ENCODE results near the gene MNT.

MNT gene

DNA sequence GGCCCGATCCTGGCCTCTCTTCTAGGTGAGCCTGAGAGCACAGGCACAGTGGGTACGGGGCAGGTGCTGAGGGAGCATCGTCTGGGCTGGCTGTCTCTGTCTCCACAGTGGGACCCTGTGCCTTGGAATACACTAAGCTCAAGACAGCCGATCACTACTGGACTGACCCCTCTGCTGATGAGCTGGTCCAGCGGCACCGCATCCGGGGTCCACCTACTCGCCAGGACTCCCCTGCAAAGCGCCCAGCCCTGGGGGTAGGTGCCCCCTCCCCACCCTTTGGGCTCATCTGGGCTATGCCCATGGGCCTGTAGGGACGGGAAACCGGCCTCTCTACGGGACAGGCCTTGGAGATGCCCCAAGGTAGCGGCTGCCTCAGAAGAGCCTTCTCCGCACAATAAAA lies 38.0 kb downstream of the MNT start:
- DNase-seq = no peak

DNA sequence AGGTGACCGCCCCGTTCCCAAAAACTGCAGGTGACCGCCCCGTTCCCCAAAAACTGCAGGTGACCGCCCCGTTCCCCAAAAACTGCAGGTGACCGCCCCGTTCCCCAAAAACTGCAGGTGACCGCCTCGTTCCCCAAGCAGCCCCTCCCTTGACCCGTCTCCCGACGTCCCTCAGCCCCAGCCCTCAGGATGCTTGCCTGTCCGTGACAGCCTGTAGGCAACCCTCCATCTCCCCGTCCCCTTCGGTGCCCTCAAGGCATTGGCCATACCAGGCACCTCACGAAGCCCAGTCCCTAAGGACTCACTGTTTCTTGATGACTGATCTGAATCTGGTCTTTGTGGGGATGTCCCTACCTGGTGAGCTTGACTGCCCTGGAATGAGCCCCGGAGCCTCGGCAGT lies 38.4 kb downstream of the MNT start:
- no peak for DNase-seq

DNA sequence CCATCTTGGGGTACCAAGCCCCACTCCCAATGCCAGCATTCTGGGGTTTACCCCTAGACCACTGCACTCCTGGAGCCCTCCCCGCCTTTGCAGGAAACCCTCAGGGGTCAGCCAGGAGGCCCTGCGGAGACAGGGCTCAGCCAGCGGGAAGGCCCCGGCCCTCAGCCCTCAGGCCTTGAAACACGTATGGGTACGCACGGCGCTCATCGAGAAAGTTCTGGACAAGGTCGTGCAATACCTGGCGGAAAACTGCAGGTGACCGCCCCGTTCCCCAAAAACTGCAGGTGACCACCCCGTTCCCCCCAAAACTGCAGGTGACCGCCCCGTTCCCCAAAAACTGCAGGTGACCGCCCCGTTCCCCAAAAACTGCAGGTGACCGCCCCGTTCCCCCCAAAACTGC lies 38.8 kb downstream of the MNT start:
- DNase-seq = no peak

GRCh38 chr17:2361010-2361760 lies 39.7 kb downstream of the MNT start:
- DNase-seq = no peak

GRCh38 chr17:2357931-2358434 lies 42.9 kb downstream of the MNT start:
- no peak for DNase-seq

GRCh38 chr17:2357237-2357636 lies 43.6 kb downstream of the MNT start:
- DNase-seq = no peak

DNA sequence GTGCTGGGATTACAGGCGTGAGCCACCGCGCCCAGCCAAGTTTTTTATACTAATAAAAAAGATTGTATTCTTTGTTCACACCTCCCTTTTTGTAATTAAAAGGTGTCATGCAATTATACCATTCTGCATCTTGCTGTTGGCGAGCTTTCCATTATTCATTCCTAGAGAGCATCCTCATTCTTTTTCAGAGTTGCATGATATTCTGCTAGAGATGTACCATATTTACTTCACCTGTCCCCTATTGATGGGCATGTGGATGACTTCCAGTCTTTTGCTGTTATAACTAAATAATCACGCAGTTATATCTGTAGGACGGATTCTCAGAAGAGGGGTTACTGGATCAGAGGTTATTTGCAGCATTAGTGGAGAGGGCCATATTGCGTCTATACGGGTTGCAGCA lies 46.5 kb downstream of the MNT start:
- DNase-seq = no peak

DNA sequence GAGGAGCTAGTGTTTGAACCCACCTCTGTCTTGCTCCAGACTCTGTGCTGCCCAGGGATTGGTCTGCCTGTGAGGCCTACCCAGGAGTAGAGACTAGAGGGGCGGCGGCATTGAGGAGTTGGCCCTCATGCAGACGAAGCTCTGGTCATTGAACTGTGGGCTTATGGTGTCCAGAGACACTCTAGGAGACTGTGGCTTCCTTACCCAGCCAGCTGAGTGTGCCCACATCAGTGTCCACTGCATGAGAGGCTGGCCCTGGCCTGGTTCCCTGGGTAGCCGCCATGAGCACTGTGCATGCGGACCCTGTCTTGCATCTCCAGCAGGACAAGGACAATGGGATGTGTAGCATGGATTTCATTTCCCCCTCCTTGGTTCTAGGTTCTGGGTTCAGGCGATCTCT lies 49.6 kb downstream of the MNT start:
- DNase-seq = no peak

DNA sequence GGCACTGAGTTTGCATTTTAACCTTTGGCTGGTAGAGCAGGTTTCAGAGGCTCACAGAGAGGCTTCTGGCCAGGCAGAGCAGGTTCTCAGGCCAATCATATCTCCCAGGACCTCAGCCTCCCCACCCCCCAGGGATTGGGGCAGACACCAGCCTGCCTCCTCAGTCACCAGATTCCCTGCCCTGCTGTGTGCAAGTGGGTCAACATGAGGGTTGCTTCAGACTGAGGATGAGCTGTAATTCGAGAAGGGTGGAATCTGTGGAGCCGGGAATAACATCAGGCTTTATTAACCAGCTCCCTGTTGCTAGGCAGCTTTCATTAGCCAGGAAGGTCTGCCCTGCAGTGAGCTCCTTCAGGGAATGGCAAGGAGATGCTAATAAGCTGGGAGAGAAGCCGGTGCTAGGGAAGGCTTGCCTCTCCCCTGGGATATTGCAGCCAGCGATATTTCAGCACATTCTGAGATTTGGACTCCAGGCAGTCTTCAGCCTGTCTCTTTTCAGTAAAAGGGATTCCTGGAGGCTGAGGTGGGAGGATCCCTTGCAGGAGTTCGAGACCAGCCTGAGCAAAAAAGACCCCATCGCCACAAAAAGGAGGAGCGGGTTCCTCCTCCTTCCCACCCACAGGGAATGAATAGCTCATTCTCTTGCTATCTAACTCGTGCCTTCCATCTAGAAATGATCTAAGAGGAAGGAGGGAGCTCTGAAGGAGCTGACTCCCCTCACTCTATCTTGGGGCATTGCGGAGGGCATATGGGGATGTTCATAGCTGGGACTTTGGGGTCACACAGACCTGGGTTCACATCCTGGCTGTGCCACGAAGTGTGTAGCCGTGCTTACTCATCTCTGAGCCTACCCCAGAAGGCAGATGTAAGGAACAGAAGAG lies 52.8 kb downstream of the MNT start:
- DNase-seq = no peak

DNA sequence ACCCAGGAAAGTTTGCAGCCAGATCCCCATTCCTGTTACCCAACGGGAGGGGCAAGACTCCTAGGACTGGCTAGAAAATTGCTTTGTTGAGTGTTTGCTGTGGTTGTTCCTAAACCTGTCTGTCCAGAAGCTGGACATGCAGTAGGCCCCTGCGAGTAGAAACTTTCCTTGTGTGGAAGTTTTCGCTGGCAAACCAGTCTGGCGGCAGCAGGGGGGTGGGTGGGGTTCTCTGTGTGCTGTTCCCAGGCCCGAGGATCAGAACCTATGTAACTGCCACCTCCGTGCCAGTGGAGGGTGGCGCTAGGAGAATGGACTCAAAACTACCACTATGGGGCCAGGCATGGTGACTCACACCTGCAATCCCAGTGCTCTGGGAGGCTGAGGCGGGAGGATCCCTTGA lies 54.4 kb downstream of the MNT start:
- no peak for DNase-seq

DNA sequence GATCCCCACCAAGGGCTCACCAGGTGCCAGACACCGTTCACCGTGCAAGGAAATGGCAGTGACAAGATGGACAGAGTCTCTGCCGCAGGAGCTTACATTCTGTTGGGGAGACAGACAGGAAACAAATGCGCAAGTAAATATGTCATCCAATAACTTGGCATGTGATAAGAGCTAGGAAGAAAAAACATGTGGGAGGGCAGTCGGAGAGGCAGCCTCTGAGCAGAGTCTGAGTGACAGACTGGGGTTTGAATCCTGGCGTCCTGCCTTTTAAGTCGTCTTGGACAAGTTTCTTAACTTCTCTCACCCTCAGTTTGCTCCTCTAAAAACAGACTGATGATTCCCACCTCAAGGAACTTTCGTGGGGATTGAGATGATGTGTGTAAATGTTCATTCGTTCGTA lies 56.3 kb downstream of the MNT start:
- no peak for DNase-seq

DNA sequence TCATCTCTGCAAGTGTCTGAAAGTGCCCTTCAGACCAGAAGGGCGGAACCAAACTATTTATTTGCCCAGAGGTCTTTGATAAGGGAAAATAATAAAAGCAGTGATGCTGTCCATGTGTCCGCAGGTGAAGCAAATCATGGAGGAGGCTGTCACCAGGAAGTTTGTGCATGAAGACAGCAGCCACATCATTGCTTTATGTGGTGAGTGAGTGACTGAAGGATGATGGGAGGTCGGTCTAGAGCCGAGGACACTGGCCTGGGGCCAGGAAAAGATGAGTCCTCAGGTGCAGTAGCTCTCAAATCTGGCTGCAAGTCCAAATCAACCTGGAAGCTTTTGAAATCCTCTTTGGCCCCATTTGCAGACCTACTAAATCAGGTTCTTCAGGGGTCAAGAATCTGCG lies 57.4 kb downstream of the MNT start:
- DNase-seq = no peak

GRCh38 chr17:2338315-2338657 lies 62.6 kb downstream of the MNT start:
- DNase-seq = no peak

- DNase-seq = peak; percentile 71
Measured at GRCh38 chr17:2337544-2338314, 63.1 kb downstream of the MNT start.

DNA sequence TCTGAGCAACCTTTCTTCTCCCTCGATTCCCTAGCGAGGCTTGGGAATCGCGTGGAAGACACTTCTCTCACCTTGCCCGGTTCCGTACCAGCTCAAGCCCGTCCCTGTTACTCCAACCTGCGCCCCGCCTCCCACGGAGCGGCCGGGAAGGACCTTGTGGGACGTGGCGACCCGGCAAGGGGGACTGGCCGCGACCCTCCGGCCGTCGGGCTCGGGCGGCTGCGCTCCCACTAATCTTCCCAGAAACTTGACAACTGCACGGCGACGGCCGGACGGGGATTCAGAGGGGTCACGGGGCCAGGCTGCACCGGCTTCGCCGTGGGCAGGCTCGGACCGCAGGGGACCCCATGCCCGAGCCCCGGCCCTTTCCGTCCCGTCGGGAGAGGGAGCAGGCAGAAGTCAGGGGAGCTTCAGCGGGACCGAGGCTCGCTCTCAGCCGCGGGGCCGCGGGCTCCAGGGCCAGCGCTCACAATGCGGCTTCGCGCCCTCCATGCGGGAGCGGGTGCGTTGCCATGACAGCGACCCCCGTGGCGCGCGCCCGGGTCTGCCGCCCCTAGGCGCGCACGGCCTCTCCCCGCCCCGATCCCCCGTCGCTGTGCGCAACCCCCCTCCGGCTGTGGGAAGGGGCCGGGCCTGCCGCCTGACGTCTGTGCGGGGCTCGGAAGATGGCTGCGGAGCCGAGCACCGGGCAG lies 63.9 kb downstream of the MNT start, which contains the start of gene SGSM2:
SGSM2 (plus strand) TSS at position 650 of the 692 bp plus-strand sequence. CDS start 188 bp downstream, outside the sequence.
- DNase-seq = peak; percentile 82

- DNase-seq = peak; percentile 94
Measured at GRCh38 chr17:2336215-2336851, 64.5 kb downstream of the MNT start, which contains the start of gene TSR1. Gene TSR1 (minus strand): TSS chr17:2336457. CDS start chr17:2336427, 30 bp downstream.

DNA sequence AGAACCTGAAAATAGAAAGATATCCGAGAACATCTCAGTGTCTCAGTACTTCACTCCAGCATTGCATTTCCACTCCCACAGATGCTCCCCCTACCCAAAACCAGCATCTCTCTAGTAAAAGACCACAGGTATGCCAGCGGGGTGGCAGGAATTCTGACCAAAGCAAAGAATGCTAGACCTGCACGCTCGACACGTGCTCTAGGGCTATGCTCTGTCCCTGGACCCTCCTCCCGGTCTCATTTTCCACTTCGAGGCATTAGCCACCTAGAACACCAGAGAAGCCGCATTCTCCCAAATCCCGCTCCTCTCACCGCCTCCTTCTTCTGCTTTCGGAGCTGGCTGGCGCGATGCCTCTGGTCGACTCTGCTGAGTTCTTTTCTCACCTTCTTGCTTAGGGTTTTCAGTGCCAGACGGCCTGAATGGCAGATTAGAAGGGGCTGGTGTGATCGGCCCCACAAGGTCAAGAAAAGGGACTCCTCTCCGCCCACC lies 65.1 kb downstream of the MNT start:
- no peak for DNase-seq
